Mammary epithelial cell (primary cell): ENCODE results near the gene NUBP1.
"Not testable (repeated sequence)": the region's sequence is repeated elsewhere in the genome, so short reads cannot be mapped to it uniquely, and the experiment has no call there.

Source experiments
- EZH2 ChIP-seq: IDR thresholded peaks from 2 replicates; pipeline ENCODE4 v1.6.1; 2012; ENCODE audit warnings: low read length, inconsistent platforms, borderline replicate concordance
- TF ChIP-seq, protein P1 (sequence below), 2 donors: IDR thresholded peaks in 1 of 2; conservative IDR thresholded peaks in 1 of 2; 2 replicates each; pipeline ENCODE4 v1.5.1; 2011 to 2012; ENCODE audit warnings: inconsistent platforms in 2 of 2, low read length in 2 of 2, mild to moderate bottlenecking in 2 of 2, control low read depth in 1 of 2, low read depth in 1 of 2; ENCODE audit not compliant: insufficient read depth in 1 of 2; ENCODE audit errors: extremely low read depth in 1 of 2

DNA sequence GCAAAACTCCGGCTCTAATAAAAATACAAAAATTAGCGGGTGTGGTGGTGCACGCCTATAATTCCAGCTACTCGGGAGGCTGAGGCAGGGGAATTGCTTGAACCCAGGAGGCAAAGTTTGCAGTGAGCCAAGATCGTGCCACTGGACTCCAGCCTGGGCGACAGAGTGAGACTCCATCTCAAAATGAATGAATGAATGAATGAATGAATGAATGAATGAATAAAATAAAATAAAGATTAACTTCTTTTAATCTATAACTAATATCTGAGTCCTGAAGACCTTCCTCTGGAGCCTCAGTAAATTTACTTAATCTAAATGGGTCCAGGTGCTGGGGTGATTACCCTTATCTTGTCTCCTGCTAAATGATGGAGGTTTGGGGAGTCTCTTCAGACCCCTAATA lies 36.3 kb downstream of the NUBP1 start:
- TF ChIP-seq, protein P1, sequence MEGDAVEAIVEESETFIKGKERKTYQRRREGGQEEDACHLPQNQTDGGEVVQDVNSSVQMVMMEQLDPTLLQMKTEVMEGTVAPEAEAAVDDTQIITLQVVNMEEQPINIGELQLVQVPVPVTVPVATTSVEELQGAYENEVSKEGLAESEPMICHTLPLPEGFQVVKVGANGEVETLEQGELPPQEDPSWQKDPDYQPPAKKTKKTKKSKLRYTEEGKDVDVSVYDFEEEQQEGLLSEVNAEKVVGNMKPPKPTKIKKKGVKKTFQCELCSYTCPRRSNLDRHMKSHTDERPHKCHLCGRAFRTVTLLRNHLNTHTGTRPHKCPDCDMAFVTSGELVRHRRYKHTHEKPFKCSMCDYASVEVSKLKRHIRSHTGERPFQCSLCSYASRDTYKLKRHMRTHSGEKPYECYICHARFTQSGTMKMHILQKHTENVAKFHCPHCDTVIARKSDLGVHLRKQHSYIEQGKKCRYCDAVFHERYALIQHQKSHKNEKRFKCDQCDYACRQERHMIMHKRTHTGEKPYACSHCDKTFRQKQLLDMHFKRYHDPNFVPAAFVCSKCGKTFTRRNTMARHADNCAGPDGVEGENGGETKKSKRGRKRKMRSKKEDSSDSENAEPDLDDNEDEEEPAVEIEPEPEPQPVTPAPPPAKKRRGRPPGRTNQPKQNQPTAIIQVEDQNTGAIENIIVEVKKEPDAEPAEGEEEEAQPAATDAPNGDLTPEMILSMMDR (conservative IDR thresholded peaks at IDR 0.05 in 1 of 2, IDR thresholded peaks at IDR 0.05 in 1 of 2; ENCODE audit: extremely low read depth in 1 of 2, insufficient read depth in 1 of 2, low read depth in 1 of 2, low read length in 2 of 2), result not testable (repeated sequence)
- TF ChIP-seq EZH2, result not testable (repeated sequence)
